SK-N-SH (cell line): Measurements from ENCODE around the gene PIR. TPM values are rescaled to one million over a fixed set of nuclear protein-coding genes. Genes with fewer than 3 reads are reported as not detected.
A peak's percentile ranks its signal among the peaks of the same experiment; 100 is the strongest.

Source experiments
- CTCF ChIA-PET: fragments of 300-600, 350-600 bp; formaldehyde crosslinking; extraction: SDS; loops from one replicate; lab custom pipeline; 2021; lab: Yijun Ruan, JAX
- POLR2A ChIA-PET: fragments of 350-600 bp; sonication (Branson Sonifier 250); formaldehyde crosslinking; extraction: SDS; loops from one replicate; lab custom pipeline; 2020; ENCODE audit warnings: antibody characterized with exemption, inconsistent platforms; lab: Yijun Ruan, JAX
- DNase-seq: peaks from one replicate; pipeline ENCODE4 v3.0.0; 2012
- H2AFZ ChIP-seq: fragments of 200-600 bp; sonication (generic); 2 replicates; pipeline ENCODE4 v1.8.1; 2016; ENCODE audit warnings: antibody characterized with exemption, mild to moderate bottlenecking, low read depth
- H3F3A ChIP-seq: fragments of 200-600 bp; sonication (generic); replicated peaks from 2 replicates; pipeline ENCODE3; 2016; ENCODE audit warnings: antibody characterized with exemption, mild to moderate bottlenecking; ENCODE audit not compliant: insufficient read depth
- H3K27ac ChIP-seq, 2 experiments: fragments of 200-500 bp in 1 of 2; fragments of 200-600 bp in 1 of 2; sonication (Bioruptor generic) in 1 of 2; sonication (generic), shearing (Covaris generic) in 1 of 2; 2 replicates each; pipeline versions ENCODE4 v1.5.1 to v1.6.1; 2014 to 2016; ENCODE audit warnings: low read depth in 2 of 2, inconsistent platforms in 1 of 2, low read length in 1 of 2, mild to moderate bottlenecking in 1 of 2, mixed read lengths in 1 of 2
- H3K27me3 ChIP-seq: fragments of 200-600 bp; sonication (generic), shearing (Covaris generic); 2 replicates; pipeline ENCODE4 v1.6.1; 2016; ENCODE audit warnings: mixed run types; ENCODE audit not compliant: insufficient read depth
- H3K36me3 ChIP-seq, 2 experiments: fragments of 200-500 bp in 1 of 2; fragments of 200-600 bp in 1 of 2; sonication (Bioruptor generic) in 1 of 2; sonication (generic) in 1 of 2; replicated peaks in 1 of 2; 2 replicates each; pipeline versions ENCODE3 to v1.5.1; 2014 to 2016; ENCODE audit warnings: low read length in 1 of 2, mild to moderate bottlenecking in 1 of 2; ENCODE audit not compliant: insufficient read depth in 2 of 2, control insufficient read depth in 1 of 2
- H3K4me1 ChIP-seq, 2 experiments: fragments of 200-500 bp in 1 of 2; fragments of 200-600 bp in 1 of 2; sonication (Bioruptor generic) in 1 of 2; sonication (generic), shearing (Covaris generic) in 1 of 2; 2 replicates each; pipeline versions ENCODE4 v1.5.1 to v1.6.1; 2014 to 2016; ENCODE audit warnings: low read depth in 1 of 2, low read length in 1 of 2, mixed run types in 1 of 2; ENCODE audit not compliant: insufficient read depth in 2 of 2, control insufficient read depth in 1 of 2
- H3K4me2 ChIP-seq: fragments of 200-600 bp; sonication (generic), shearing (Covaris generic); 2 replicates; pipeline ENCODE4 v1.6.1; 2017; ENCODE audit warnings: mixed run types
- H3K4me3 ChIP-seq, 2 experiments: fragments of 200-500 bp in 1 of 2; fragments of 200-600 bp in 1 of 2; sonication (Bioruptor generic) in 1 of 2; sonication (generic), shearing (Covaris generic) in 1 of 2; 2 replicates each; pipeline versions ENCODE4 v1.5.1 to v1.8.1; 2014 to 2016; ENCODE audit warnings: low read depth in 2 of 2, inconsistent platforms in 1 of 2, low read length in 1 of 2, mild to moderate bottlenecking in 1 of 2, mixed read lengths in 1 of 2, moderate library complexity in 1 of 2
- H3K79me2 ChIP-seq: fragments of 200-600 bp; sonication (generic); 2 replicates; pipeline ENCODE4 v1.8.1; 2017; ENCODE audit warnings: mild to moderate bottlenecking; ENCODE audit not compliant: insufficient read depth
- H3K9ac ChIP-seq: fragments of 200-600 bp; sonication (generic); 2 replicates; pipeline ENCODE4 v1.6.1; 2017; ENCODE audit warnings: mixed run types
- H3K9me2 ChIP-seq: fragments of 200-600 bp; sonication (generic); 2 replicates; pipeline ENCODE4 v1.6.1; 2017; ENCODE audit warnings: mixed run types
- H3K9me3 ChIP-seq: fragments of 200-600 bp; sonication (generic); 2 replicates; pipeline ENCODE4 v1.6.1; 2017; ENCODE audit warnings: mixed run types, mild to moderate bottlenecking, moderate library complexity
- H4K20me1 ChIP-seq: fragments of 200-600 bp; sonication (generic); 2 replicates; pipeline ENCODE4 v1.6.1; 2017; ENCODE audit warnings: mild to moderate bottlenecking, mixed run types; ENCODE audit not compliant: insufficient read depth
- CTCF ChIP-seq: fragments of 200-600 bp; sonication (generic); IDR thresholded peaks from 2 replicates; pipeline ENCODE4 v1.6.1; 2017; ENCODE audit warnings: antibody characterized with exemption, mild to moderate bottlenecking, moderate library complexity
- ELF1 ChIP-seq: IDR thresholded peaks from 2 replicates; pipeline ENCODE4 v1.4.0; 2012
- FOSL2 ChIP-seq: IDR thresholded peaks from 2 replicates; pipeline ENCODE4 v1.4.0; 2012; ENCODE audit warnings: low read depth, mild to moderate bottlenecking, moderate library complexity, borderline replicate concordance
- FOXJ3 ChIP-seq: sonication (generic); formaldehyde crosslinking; IDR thresholded peaks from 2 replicates; pipeline ENCODE4 v1.5.1; 2020; ENCODE audit warnings: mild to moderate bottlenecking, missing genetic modification reagents
- FOXM1 ChIP-seq: IDR thresholded peaks from 2 replicates; pipeline ENCODE4 v1.4.0; 2012; ENCODE audit warnings: low read depth, mild to moderate bottlenecking
- GABPA ChIP-seq: IDR thresholded peaks from 2 replicates; pipeline ENCODE4 v1.4.0; 2012; ENCODE audit warnings: low read depth, mild to moderate bottlenecking
- GATA2 ChIP-seq: sonication (generic); formaldehyde crosslinking; IDR thresholded peaks from 2 replicates; pipeline ENCODE4 v1.5.0; 2020; ENCODE audit warnings: mild to moderate bottlenecking, missing genetic modification reagents
- JUND ChIP-seq: IDR thresholded peaks from 2 replicates; pipeline ENCODE4 v1.4.0; 2012
- NFIC ChIP-seq: IDR thresholded peaks from 2 replicates; pipeline ENCODE4 v1.4.0; 2012; ENCODE audit warnings: borderline replicate concordance
- NRF1 ChIP-seq: IDR thresholded peaks from 2 replicates; pipeline ENCODE4 v1.6.1; 2012; ENCODE audit warnings: low read depth, mild to moderate bottlenecking, low read length
- RAD21 ChIP-seq: IDR thresholded peaks from 2 replicates; pipeline ENCODE4 v1.6.1; 2012; ENCODE audit warnings: mild to moderate bottlenecking, low read length
- REST ChIP-seq: IDR thresholded peaks from 2 replicates; pipeline ENCODE4 v1.6.1; 2012; ENCODE audit warnings: mild to moderate bottlenecking, low read depth, low read length, moderate library complexity
- RFX5 ChIP-seq: IDR thresholded peaks from 2 replicates; pipeline ENCODE4 v1.6.1; 2012; ENCODE audit warnings: mild to moderate bottlenecking, improper control_type of control experiment, low read length
- RXRA ChIP-seq: IDR thresholded peaks from 2 replicates; pipeline ENCODE4 v1.4.0; 2012; ENCODE audit warnings: low read depth, mild to moderate bottlenecking, borderline replicate concordance
- SIN3A ChIP-seq: IDR thresholded peaks from 2 replicates; pipeline ENCODE4 v1.6.1; 2012; ENCODE audit warnings: low read depth, mild to moderate bottlenecking, low read length, moderate library complexity, borderline replicate concordance
- SMC3 ChIP-seq: IDR thresholded peaks from 2 replicates; pipeline ENCODE4 v1.6.1; 2012; ENCODE audit warnings: low read depth, low read length, improper control_type of control experiment
- TCF12 ChIP-seq: IDR thresholded peaks from 2 replicates; pipeline ENCODE4 v1.4.0; 2012
- TEAD4 ChIP-seq: IDR thresholded peaks from 2 replicates; pipeline ENCODE4 v1.4.0; 2012; ENCODE audit warnings: mild to moderate bottlenecking, borderline replicate concordance; ENCODE audit not compliant: insufficient read depth
- YY1 ChIP-seq: IDR thresholded peaks from 2 replicates; pipeline ENCODE4 v1.4.0; 2012; ENCODE audit warnings: low read depth, mild to moderate bottlenecking
- ZBTB33 ChIP-seq: IDR thresholded peaks from 2 replicates; pipeline ENCODE4 v1.4.0; 2012; ENCODE audit warnings: low read depth, borderline replicate concordance
- WGBS: methylation state at CpG from one replicate; pipeline ENCODE4 v1.1.6; 2017; ENCODE audit warnings: low lambda C conversion rate; 5-methylcytosine and 5-hydroxymethylcytosine counted together
- polyA plus RNA-seq, 3 experiments: library from polyadenylated mRNA; depleted of rRNA; stranded (reverse); fragments of >200 nt; gene quantifications; 2 replicates each; pipeline ENCODE4 v1.2.3, GENCODE V29; 2012
- TF ChIP-seq, protein P1 (sequence below): fragments of 150-350 bp; IDR thresholded peaks from 2 replicates; pipeline ENCODE4 v1.6.1; 2017; ENCODE audit warnings: antibody characterized with exemption, low read length, low read depth, borderline replicate concordance
- TF ChIP-seq, protein P2 (sequence below): fragments of 150-350 bp; IDR thresholded peaks from 2 replicates; pipeline ENCODE4 v1.6.1; 2016; ENCODE audit warnings: mild to moderate bottlenecking, low read depth, low read length

Gene PIR
- polyA plus RNA-seq, 1 of the 3 experiments (the other 2 are of a cell fraction): 12.3 TPM

DNA sequence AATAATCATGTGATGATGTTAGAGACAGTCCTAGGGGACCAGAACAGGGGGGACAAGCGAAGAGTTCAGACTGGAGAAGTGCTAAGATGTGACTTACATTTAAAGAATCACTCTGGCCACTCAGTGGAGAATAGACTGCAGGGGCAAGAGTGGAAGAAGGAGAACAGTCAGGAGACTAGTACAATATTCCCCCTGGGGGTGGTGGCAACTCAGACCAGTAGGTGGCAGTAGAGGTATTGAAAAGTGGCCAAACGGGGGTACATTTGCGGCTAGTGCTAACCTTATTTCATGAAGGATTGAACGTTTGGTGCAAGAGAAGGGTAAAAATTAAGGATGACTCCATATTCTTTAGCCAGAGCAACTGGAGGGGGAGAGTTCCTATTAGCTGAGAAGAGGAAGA lies 4.7 kb upstream of the PIR start:
- Histone ChIP-seq H3K9me2 (no peaks in the 10 kb centered on the region), H3K27me3 (peaks cover 36% of the 10 kb centered on the region; the same call in 1 of the 2 replicates), H3K79me2 (no peaks in the 10 kb centered on the region), H3K36me3 (no peaks in the 10 kb centered on the region), H2AFZ (no peak overlapping the region), H3F3A (no peaks in the 10 kb centered on the region), H3K4me1 (no peaks in the 10 kb centered on the region; a peak in 1 of 4 replicates), H3K4me2 (no peak overlapping the region), H3K4me3 (no peak overlapping the region), H3K27ac (no peak overlapping the region), H4K20me1 (no peaks in the 10 kb centered on the region), H3K9ac (no peak overlapping the region), H3K9me3 (no peaks in the 10 kb centered on the region)
- WGBS: 19% methylated on average over 4 of the region's 4 CpGs
- CTCF ChIA-PET: interaction anchor here (1.2 to 1.5 kb wide), 5 partner anchors 9 to 26 kb away, joined by 3 to 6 read pairs (median 3); no protein-coding TSS in a partner anchor
- POLR2A ChIA-PET: no interaction called here
- peak; percentile 72 for DNase-seq
- no peak for TF ChIP-seq ZBTB33
- no peak for TF ChIP-seq REST
- no peak for TF ChIP-seq YY1
- peak; percentile 74 for TF ChIP-seq CTCF
- no peak for TF ChIP-seq FOXM1
- TF ChIP-seq, protein P1, sequence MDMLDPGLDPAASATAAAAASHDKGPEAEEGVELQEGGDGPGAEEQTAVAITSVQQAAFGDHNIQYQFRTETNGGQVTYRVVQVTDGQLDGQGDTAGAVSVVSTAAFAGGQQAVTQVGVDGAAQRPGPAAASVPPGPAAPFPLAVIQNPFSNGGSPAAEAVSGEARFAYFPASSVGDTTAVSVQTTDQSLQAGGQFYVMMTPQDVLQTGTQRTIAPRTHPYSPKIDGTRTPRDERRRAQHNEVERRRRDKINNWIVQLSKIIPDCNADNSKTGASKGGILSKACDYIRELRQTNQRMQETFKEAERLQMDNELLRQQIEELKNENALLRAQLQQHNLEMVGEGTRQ: no peak
- no peak for TF ChIP-seq SIN3A
- no peak for TF ChIP-seq FOXJ3
- TF ChIP-seq FOSL2: no peak
- no peak for TF ChIP-seq NFIC
- TF ChIP-seq JUND: no peak
- TF ChIP-seq TCF12: no peak
- TF ChIP-seq GATA2 (CRISPR knock-in tag): no peak
- TF ChIP-seq SMC3: peak; percentile 48
- TF ChIP-seq NRF1: no peak
- no peak for TF ChIP-seq TEAD4
- no peak for TF ChIP-seq ELF1
- TF ChIP-seq, protein P2, sequence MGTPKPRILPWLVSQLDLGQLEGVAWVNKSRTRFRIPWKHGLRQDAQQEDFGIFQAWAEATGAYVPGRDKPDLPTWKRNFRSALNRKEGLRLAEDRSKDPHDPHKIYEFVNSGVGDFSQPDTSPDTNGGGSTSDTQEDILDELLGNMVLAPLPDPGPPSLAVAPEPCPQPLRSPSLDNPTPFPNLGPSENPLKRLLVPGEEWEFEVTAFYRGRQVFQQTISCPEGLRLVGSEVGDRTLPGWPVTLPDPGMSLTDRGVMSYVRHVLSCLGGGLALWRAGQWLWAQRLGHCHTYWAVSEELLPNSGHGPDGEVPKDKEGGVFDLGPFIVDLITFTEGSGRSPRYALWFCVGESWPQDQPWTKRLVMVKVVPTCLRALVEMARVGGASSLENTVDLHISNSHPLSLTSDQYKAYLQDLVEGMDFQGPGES: no peak
- no peak for TF ChIP-seq GABPA
- no peak for TF ChIP-seq RXRA
- TF ChIP-seq RAD21: peak; percentile 68
- no peak for TF ChIP-seq RFX5
